Measurements from ENCODE around the gene VPS26C.

VPS26C gene

GRCh38 chr21:37202221-37203110, 64.7 kb downstream of the VPS26C start:
- no peak for DNase-seq (ENCODE audit: low spot score)

DNA sequence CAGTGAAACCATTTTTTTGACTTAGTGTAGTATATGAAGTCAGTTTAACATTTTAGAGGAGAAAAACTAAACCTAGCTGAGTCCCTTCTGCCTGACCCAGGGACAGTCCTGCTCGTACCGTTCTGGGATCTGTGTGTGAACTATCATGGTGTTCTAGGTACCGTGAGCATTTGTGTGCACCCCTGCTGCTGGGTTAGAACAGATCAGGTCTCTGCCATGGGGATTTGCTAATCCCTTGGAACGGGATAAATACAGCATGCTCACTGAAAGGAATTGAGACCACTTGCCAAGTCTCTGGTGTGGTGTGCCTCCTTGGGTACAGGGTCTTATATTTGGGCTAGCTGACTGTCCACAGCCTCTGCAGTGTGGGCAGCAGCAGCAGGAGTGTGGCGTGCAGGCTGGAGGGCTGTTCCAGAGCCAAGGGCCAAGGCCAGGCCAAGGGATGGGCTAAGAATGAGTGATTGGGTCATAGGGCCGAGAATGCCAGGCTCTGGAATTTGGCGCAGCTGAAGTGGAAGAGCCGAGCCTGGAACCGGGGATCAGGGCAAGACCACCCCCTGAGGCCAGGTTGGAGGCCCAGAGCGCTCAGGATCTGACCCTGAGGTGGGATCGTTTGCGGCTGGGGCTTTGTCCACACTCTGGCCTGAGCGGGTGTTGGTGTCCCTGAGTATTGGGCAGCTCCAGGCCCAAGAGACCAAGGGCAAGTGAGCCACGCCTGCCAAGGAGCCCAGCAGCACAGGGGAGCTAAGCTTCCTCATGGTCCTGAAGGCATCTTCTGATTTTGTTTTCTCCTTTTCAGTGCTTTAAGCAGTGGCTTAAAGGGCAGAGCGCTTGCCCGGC, 66.3 kb downstream of the VPS26C start:
- no peak for DNase-seq (ENCODE audit: low spot score)

GRCh38 chr21:37199057-37199924, 67.8 kb downstream of the VPS26C start:
- no peak for DNase-seq (ENCODE audit: low spot score)

DNA sequence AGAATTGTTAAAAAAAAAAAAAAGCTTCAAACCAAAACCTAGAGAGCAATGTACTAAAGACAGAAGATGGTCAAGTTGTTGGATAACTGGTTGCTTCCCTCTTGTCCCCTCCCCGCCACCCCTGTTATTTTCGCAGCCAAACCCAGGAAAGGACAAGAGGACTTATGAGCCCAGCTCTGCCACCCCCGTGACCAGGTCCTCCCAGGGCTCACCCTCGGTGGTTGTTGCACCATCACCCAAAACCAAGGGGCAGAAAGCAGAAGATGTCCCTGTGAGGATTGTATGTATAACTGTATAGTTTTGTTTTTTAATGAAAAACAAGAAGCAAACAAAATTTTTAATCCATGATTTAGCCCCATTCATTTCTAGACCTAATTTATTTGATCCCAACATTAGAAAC, 69.4 kb downstream of the VPS26C start:
- no peak for DNase-seq (ENCODE audit: low spot score)

DNA sequence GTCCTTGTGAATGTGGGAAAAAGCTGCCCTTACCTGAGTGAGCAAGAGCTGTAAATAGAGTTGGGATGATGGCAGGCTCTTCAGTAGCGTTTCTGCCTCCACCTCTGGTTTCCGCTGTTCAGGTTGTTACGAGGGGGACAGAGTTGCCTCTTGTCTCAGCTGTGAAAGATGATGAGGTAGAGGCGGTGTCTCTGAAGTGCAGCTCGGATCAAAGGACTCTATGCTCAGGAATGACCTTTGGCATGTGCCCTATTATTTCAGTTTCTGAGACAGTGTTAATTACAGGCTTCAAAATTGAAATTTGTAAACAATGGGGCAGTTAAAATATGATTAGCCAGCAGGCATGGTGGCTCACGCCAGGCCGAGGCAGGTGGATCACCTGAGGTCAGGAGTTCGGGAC, 70.3 kb downstream of the VPS26C start:
- DNase-seq (ENCODE audit: low spot score), result no peak

DNA sequence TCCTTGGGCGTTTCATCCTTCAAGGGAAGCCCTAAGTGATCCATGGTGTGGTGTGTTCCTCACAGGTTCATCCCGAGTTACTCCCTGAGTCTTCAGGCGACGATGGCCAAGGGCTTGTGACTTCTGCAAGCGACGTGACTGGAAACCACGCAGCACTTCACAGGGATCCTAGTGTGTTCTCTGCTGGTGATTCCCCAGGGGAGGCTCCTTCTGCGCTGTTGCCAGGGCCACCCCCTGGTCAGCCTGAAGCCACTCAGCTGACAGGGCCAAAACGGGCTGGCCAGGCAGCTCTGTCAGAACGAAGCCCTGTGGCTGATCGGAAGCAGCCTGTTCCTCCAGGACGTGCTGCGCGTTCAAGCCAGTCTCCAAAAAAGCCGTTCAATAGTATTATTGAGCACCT, 71.5 kb downstream of the VPS26C start:
- DNase-seq (ENCODE audit: low spot score), result no peak

DNA sequence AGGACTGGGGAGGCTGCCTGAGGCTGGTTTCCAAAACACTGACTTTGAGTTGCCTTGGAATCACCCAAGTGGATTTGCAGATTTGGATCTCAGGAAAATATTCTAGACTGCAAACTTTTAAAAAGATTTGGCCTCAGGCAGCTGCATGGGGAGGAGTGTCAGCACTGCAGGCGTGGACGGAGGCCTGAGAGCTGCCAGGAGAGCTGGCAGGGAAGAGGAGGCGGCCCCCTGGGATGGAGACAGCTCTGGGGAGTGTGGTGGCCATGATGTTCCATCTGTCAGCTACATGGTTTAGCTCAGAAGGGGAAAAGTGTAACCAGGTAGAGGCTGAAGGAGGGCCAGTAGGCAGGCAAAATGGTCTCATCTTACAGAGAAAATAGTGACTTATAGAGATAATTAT, 72.1 kb downstream of the VPS26C start:
- no peak for DNase-seq (ENCODE audit: low spot score)

DNA sequence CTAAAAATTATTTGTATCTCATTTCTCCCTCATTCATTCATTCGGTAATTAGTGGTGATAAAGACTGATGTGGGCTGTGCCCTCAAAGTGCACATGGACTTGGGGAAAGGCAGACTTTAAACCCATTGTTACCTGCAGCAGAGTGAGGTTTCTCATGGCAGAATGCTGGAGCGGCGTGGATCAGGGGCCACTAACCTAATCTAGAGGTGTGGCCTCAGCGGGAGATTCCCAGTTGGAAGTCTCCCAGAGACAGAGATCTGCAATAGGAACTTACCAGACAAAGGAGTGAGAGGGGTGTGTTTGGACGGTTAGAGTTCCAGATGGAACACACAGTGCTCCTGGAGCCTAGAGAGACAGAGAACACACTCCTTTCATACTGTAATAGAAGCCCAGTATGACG, 73.5 kb downstream of the VPS26C start:
- no peak for DNase-seq (ENCODE audit: low spot score)

- DNase-seq (ENCODE audit: low spot score), result no peak
These were observed 74.1 kb downstream of the VPS26C start for GRCh38 chr21:37193006-37193405.

- DNase-seq (ENCODE audit: low spot score), result no peak
These were observed 75.1 kb downstream of the VPS26C start for GRCh38 chr21:37192019-37192418.

DNA sequence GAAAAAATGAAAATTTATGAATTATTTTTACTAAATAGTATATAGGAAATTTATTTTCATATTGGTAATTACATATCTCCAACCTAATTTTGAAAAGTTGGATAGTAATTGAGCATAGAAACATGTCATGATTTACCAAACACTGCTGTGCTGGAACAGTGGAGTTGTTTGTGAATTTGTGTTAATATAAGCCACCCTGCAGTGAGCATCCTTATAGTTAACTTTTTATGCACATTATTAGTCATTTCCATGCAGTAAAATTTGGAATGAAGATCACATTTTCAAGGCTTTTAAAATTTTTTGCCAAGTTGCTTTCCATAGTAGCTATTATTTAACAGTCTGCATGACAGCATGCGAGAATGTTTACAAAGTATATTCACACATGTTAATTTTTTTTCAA, 78.3 kb downstream of the VPS26C start:
- no peak for DNase-seq (ENCODE audit: low spot score)

DNA sequence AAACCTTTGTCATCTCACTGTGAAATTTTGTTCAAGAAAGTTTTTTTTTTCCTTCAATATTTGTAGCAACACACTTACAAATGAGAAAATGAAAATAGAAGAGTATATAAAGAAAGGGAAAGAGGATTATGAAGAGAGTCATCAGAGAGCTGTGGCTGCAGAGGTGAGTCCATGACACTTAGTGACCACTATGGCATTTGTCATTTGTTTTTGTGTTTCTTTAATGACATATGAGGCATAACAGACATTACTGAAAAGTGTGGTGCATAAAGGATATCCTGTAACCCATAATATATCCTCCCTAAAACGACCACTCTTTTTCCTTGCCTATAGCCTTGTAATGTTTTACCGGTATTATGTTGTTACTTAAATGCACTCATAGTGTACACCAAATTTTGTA, 80.2 kb downstream of the VPS26C start:
- DNase-seq (ENCODE audit: low spot score), result no peak

GRCh38 chr21:37184784-37185593, 82.1 kb downstream of the VPS26C start:
- DNase-seq (ENCODE audit: low spot score), result no peak

DNA sequence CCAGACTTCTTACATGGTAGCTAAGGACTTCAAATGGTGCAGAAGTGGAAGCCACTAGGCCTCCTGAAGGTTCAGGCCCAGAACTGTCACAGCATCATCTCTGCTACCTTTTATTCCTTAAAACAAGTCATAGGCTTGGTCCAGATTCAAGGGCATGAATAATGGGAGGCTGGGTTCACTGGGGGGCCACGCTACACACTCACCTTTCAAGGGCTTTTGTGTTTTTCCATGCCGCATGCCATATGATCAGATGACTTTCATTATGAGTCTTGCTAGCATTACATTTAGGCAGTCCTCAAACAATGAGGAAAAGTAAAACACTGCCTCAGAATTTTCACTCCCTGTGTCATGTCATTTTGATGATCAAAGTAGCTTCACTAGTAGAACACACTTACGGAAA, 83.4 kb downstream of the VPS26C start:
- no peak for DNase-seq (ENCODE audit: low spot score)

GRCh38 chr21:37182222-37182621, 84.9 kb downstream of the VPS26C start:
- DNase-seq (ENCODE audit: low spot score), result no peak

DNA sequence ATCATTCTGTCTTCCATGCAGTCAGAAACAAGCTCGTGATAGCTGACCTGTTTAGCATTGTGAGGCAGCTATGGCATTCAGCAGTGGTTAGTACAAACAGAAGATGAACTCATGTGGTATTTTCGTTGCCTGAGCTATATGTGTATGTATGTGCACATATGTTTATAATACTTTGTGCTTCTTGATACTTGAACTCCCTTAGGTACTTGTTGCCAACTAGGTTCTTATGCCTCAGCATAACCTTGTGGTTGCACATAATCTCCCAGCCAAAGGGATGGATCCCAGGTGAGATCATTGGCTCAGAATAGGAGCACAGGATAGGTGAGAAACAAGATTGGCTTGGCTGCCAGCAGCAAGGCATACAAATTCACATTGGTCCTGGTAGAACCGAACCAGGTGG, 86.1 kb downstream of the VPS26C start:
- no peak for DNase-seq (ENCODE audit: low spot score)

- DNase-seq (ENCODE audit: low spot score), result no peak
These were observed 90.4 kb downstream of the VPS26C start for GRCh38 chr21:37176716-37177115.

All from NAMALWA (cell line).